ENCODE data around the gene RNU2-63P. TPM values are rescaled to one million over a fixed set of nuclear protein-coding genes. Genes with fewer than 3 reads are reported as not detected.

The RNU2-63P gene
- total RNA-seq (91.1 TPM), polyA plus RNA-seq (not detected)
- long read RNA-seq, donor 1, partial matches to known transcripts, result 0 of 1 reads
- long read RNA-seq, donor 1, other reads (novel, unspliced or antisense), result 0 of 1 reads
- long read RNA-seq, donor 2, result 0 reads
- long read RNA-seq, donor 3, partial matches to known transcripts, result 0 of 1 reads
- long read RNA-seq, donor 3, other reads (novel, unspliced or antisense), result 0 of 1 reads
- long read RNA-seq, donor 4, partial matches to known transcripts, result 0 of 1 reads
- long read RNA-seq, donor 4, other reads (novel, unspliced or antisense), result 0 of 1 reads
- long read RNA-seq, donor 5, result 0 reads
- long read RNA-seq, donor 6, partial matches to known transcripts, result 0 of 1 reads
- long read RNA-seq, donor 6, other reads (novel, unspliced or antisense), result 0 of 1 reads
- long read RNA-seq, donor 7, partial matches to known transcripts, result 0 of 2 reads
- long read RNA-seq, donor 7, other reads (novel, unspliced or antisense), result 0 of 2 reads
- long read RNA-seq, donor 8, partial matches to known transcripts, result 0 of 1 reads
- long read RNA-seq, donor 8, other reads (novel, unspliced or antisense), result 0 of 1 reads
- long read RNA-seq, donor 9, result 0 reads
- long read RNA-seq, donor 10, partial matches to known transcripts, result 0 of 1 reads
- long read RNA-seq, donor 10, other reads (novel, unspliced or antisense), result 0 of 1 reads

DNA sequence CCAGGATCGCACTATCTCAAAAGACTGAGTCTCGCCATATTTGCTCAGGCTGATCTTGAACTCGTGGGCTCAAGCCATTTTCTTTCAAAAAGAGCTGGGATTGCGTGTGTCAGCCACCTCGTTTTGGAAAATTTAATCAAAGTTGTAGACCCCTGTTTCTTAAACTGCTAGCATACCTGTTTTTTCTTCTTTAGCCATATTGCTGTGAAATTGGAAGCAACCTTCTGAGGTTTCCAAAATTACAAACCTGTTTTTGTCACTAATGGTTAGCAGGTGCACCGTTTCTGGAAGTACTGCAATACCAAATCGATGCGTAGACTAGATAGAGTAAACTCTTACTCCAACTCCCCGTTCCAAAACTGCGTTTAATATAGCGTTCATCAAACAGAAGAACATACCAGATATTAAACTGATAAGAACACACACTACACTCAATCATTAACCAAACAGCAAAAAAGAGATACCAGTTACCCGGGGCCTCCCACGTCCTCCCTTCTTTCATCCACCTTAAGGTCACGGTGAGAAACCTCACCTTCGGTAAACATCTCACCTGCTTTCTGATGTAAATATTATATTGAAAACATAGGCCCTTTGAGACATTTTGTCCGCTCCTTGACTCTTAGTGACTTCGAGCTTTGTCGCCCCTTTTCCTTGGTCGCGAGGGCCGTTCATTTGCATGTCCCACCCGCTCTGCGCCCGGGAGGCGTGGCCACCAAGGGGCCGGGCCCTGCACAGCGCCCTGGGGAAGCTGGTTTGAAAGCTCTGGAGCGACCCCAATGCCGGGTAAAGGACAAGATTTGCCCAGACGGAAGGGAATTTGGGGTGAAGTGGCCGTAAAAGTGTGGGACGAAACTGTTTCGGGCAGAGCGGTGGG is at the start of gene RNU2-63P:
RNU2-63P (minus strand) TSS at position 462 of the 874 bp plus-strand sequence.
- Histone ChIP-seq H3K4me1 (ENCODE audit: control insufficient read depth in 2 of 2, insufficient read depth in 2 of 2, low read length in 2 of 2) (peaks cover 0 to 11% of the 10 kb centered on the region in 2 donors), H3K9me3 (ENCODE audit: control insufficient read depth in 2 of 2, insufficient read depth in 1 of 2, low read length in 1 of 2) (peaks cover 3 to 7% of the 10 kb centered on the region in 2 donors), H3K27me3 (ENCODE audit: control insufficient read depth in 2 of 2, insufficient read depth in 1 of 2, low read length in 1 of 2) (peaks cover 0 to 7% of the 10 kb centered on the region in 2 donors), H3K27ac (ENCODE audit: low read depth in 1 of 2, low read length in 1 of 2) (peak within 1 kb of the TSS; percentile 42 to 83), H3K36me3 (ENCODE audit: control insufficient read depth in 2 of 2, insufficient read depth in 2 of 2, low read length in 1 of 2) (no peaks in the 10 kb centered on the region), H3K4me3 (ENCODE audit: low read length in 2 of 2) (peak within 1 kb of the TSS; percentile 58 to 61)
- peak; percentile 50 to 86 (median 66) for DNase-seq (ENCODE audit: low read depth in 6 of 9, low spot score in 9 of 9)
- 13% methylated on average over 34 of the region's 34 CpGs for WGBS

GRCh38 chr2:88061295-88061694 is 44.9 kb upstream of the RNU2-63P start:
- H3K27me3 ChIP-seq (ENCODE audit: control insufficient read depth in 2 of 2, insufficient read depth in 1 of 2, low read length in 1 of 2), result no peaks in the 10 kb centered on the region
- no peak for DNase-seq (ENCODE audit: low read depth in 6 of 9, low spot score in 9 of 9)
- H3K27ac ChIP-seq (ENCODE audit: low read depth in 1 of 2, low read length in 1 of 2), result no peak overlapping the region
- H3K36me3 ChIP-seq (ENCODE audit: control insufficient read depth in 2 of 2, insufficient read depth in 2 of 2, low read length in 1 of 2), result no peaks in the 10 kb centered on the region
- WGBS, result 97% methylated on average over 3 of the region's 3 CpGs
- H3K4me1 ChIP-seq (ENCODE audit: control insufficient read depth in 2 of 2, insufficient read depth in 2 of 2, low read length in 2 of 2), result peaks cover 20 to 23% of the 10 kb centered on the region in 2 donors
- no peaks in the 10 kb centered on the region for H3K9me3 ChIP-seq (ENCODE audit: control insufficient read depth in 2 of 2, insufficient read depth in 1 of 2, low read length in 1 of 2)
- no peak overlapping the region for H3K4me3 ChIP-seq (ENCODE audit: low read length in 2 of 2)

- Histone ChIP-seq H3K9me3 (ENCODE audit: control insufficient read depth in 2 of 2, insufficient read depth in 1 of 2, low read length in 1 of 2) (no peaks in the 10 kb centered on the region), H3K27ac (ENCODE audit: low read depth in 1 of 2, low read length in 1 of 2) (no peak overlapping the region), H3K27me3 (ENCODE audit: control insufficient read depth in 2 of 2, insufficient read depth in 1 of 2, low read length in 1 of 2) (no peaks in the 10 kb centered on the region), H3K36me3 (ENCODE audit: control insufficient read depth in 2 of 2, insufficient read depth in 2 of 2, low read length in 1 of 2) (no peaks in the 10 kb centered on the region), H3K4me1 (ENCODE audit: control insufficient read depth in 2 of 2, insufficient read depth in 2 of 2, low read length in 2 of 2) (peaks cover 25 to 27% of the 10 kb centered on the region in 2 donors), H3K4me3 (ENCODE audit: low read length in 2 of 2) (no peak overlapping the region)
- WGBS, result 95% methylated on average over 2 of the region's 2 CpGs
- no peak for DNase-seq (ENCODE audit: low read depth in 6 of 9, low spot score in 9 of 9)
These were observed 44.5 kb upstream of the RNU2-63P start for GRCh38 chr2:88060907-88061275.

DNA sequence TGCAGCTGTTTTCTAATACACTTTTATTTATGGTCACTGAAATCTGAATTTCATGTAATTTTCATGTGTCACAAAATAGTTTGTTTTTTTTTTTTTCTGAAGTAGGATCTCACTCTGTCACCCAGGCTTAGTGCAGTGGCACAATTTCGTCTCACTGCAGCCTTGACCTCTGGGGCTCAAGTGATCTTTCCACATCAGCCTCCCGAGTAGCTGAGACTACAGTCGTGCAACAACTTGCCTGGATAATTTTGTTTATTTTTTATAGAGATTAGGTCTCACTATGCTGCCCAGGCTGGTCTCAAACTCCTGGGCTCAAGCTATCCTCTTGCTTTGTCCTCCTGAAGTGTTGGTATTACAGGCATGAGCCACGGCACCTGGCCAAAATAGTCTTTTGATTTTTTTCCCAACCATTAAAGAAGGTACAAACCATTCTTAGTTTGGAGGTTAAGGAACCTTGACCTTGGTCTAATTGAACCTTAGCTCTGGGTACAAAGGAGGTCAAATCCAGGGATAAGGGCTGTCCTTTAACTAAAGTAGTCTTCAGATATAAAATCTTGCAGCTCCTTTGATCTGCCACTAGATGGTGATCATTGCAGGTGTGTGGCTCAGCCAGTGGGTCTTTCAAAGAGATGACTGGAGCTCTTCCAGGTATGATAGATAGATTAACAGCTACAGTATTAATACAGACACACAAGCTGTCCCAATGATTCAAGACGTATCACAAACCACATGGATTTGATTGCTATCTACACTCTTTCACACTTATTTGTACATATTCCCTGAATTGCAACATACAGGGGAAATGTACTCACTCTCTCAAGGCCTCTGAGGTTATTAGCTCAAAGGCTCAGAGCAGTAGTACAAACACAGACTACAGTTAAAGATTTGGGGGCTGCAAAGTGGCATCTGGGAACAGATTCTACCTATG is 43.9 kb upstream of the RNU2-63P start:
- H3K4me1 ChIP-seq (ENCODE audit: control insufficient read depth in 2 of 2, insufficient read depth in 2 of 2, low read length in 2 of 2), result peaks cover 25 to 29% of the 10 kb centered on the region in 2 donors
- no peaks in the 10 kb centered on the region for H3K36me3 ChIP-seq (ENCODE audit: control insufficient read depth in 2 of 2, insufficient read depth in 2 of 2, low read length in 1 of 2)
- no peaks in the 10 kb centered on the region for H3K27me3 ChIP-seq (ENCODE audit: control insufficient read depth in 2 of 2, insufficient read depth in 1 of 2, low read length in 1 of 2)
- no peak overlapping the region for H3K4me3 ChIP-seq (ENCODE audit: low read length in 2 of 2)
- DNase-seq (ENCODE audit: low read depth in 6 of 9, low spot score in 9 of 9), result peak in 2 of 9 donors; percentile 33 to 55
- H3K9me3 ChIP-seq (ENCODE audit: control insufficient read depth in 2 of 2, insufficient read depth in 1 of 2, low read length in 1 of 2), result no peaks in the 10 kb centered on the region
- WGBS, result 76% methylated on average over 5 of the region's 5 CpGs
- H3K27ac ChIP-seq (ENCODE audit: low read depth in 1 of 2, low read length in 1 of 2), result no peak overlapping the region

- Histone ChIP-seq H3K4me3 (ENCODE audit: low read length in 2 of 2) (no peak overlapping the region), H3K4me1 (ENCODE audit: control insufficient read depth in 2 of 2, insufficient read depth in 2 of 2, low read length in 2 of 2) (peaks cover 36 to 39% of the 10 kb centered on the region in 2 donors), H3K36me3 (ENCODE audit: control insufficient read depth in 2 of 2, insufficient read depth in 2 of 2, low read length in 1 of 2) (no peaks in the 10 kb centered on the region), H3K27me3 (ENCODE audit: control insufficient read depth in 2 of 2, insufficient read depth in 1 of 2, low read length in 1 of 2) (no peaks in the 10 kb centered on the region), H3K9me3 (ENCODE audit: control insufficient read depth in 2 of 2, insufficient read depth in 1 of 2, low read length in 1 of 2) (no peaks in the 10 kb centered on the region), H3K27ac (ENCODE audit: low read depth in 1 of 2, low read length in 1 of 2) (peak overlapping the region in 1 of 2 donors; percentile 78)
- 12% methylated on average over 5 of the region's 5 CpGs for WGBS
- DNase-seq (ENCODE audit: low read depth in 6 of 9, low spot score in 9 of 9), result peak in 8 of 9 donors; percentile 48 to 88 (median 65)
These were observed 41.8 kb upstream of the RNU2-63P start for GRCh38 chr2:88058191-88058590.

DNA sequence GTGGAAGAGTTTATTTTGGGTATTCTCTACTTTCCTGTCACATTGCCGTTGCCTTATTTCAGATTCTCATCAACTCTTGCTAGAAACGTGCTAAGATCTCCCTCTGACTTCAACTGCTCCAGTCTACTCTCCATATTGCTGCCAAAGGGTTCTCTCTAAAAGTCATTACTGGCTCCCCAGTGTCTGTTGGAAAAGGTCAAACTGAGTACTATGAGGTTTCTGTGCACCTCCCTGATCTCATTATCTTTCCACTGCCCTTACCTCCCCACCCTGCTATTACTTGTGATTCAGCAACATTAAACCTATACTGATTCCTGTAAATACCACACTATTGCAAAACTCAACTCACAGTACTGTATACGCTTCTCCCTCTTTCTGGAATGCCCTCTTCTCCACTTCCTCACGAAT is 41.1 kb upstream of the RNU2-63P start:
- no peak for DNase-seq (ENCODE audit: low read depth in 6 of 9, low spot score in 9 of 9)
- peaks cover 36 to 39% of the 10 kb centered on the region in 2 donors for H3K4me1 ChIP-seq (ENCODE audit: control insufficient read depth in 2 of 2, insufficient read depth in 2 of 2, low read length in 2 of 2)
- H3K9me3 ChIP-seq (ENCODE audit: control insufficient read depth in 2 of 2, insufficient read depth in 1 of 2, low read length in 1 of 2), result no peaks in the 10 kb centered on the region
- 84% methylated on average over 4 of the region's 4 CpGs for WGBS
- no peaks in the 10 kb centered on the region for H3K36me3 ChIP-seq (ENCODE audit: control insufficient read depth in 2 of 2, insufficient read depth in 2 of 2, low read length in 1 of 2)
- H3K27ac ChIP-seq (ENCODE audit: low read depth in 1 of 2, low read length in 1 of 2), result no peak overlapping the region
- no peak overlapping the region for H3K4me3 ChIP-seq (ENCODE audit: low read length in 2 of 2)
- no peaks in the 10 kb centered on the region for H3K27me3 ChIP-seq (ENCODE audit: control insufficient read depth in 2 of 2, insufficient read depth in 1 of 2, low read length in 1 of 2)

DNA sequence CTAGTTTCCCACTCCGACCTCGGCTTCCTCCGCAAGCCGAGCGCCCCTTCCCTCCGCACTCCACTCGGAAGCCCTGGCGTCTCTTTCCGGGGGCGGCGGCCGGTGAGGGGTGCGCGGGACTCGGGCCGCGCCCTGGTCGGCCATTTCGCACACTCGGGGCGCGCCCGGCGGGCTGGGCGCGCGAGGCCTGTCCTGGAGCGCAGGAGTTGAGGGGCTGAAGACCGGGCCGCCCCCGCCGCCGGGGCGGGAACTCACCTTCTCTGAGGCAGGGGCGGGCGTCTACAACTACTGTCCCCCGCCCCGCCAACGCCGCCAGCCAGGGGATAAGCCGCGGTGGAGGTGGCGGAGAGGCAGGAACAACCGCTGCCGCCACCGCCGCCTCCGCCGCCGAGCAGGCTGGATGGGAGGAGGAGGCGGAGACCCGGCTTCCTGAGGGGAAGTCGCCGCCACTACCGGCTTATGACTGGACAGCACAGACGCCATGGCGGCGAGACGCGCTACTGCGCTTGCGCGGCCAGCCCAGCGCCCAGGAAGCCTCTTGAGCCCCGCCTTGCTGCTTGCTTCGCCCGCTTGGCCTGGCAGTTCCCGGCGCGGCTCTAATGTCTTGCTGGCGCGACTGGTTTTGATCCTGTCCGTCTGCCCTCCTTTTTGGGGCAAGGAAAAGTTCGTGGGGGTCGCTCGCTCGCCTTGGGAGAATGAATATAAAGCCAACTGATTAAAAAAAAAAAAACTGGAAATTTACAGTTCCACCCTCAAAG is 39.2 kb upstream of the RNU2-63P start, which contains the start of gene KRCC1:
KRCC1 (minus strand) TSS at position 413 of the 758 bp plus-strand sequence. CDS start 27,220 bp downstream, outside the sequence.
- Histone ChIP-seq H3K27ac (ENCODE audit: low read depth in 1 of 2, low read length in 1 of 2) (peak within 1 kb of the TSS; percentile 87 to 95), H3K9me3 (ENCODE audit: control insufficient read depth in 2 of 2, insufficient read depth in 1 of 2, low read length in 1 of 2) (no peaks in the 10 kb centered on the region), H3K36me3 (ENCODE audit: control insufficient read depth in 2 of 2, insufficient read depth in 2 of 2, low read length in 1 of 2) (peaks cover 0 to 2% of the 10 kb centered on the region in 2 donors), H3K4me3 (ENCODE audit: low read length in 2 of 2) (peak within 1 kb of the TSS; percentile 81 to 91), H3K4me1 (ENCODE audit: control insufficient read depth in 2 of 2, insufficient read depth in 2 of 2, low read length in 2 of 2) (peaks cover 34 to 39% of the 10 kb centered on the region in 2 donors), H3K27me3 (ENCODE audit: control insufficient read depth in 2 of 2, insufficient read depth in 1 of 2, low read length in 1 of 2) (no peaks in the 10 kb centered on the region)
- under 1% methylated on average over 77 of the region's 77 CpGs for whole genome bisulfite sequencing
- DNase-seq (ENCODE audit: low read depth in 6 of 9, low spot score in 9 of 9), result peak; percentile 83 to 97 (median 90)
